PC-9 (cell line): ENCODE results near the gene ZMAT5. TPM values are rescaled to one million over a fixed set of nuclear protein-coding genes. Genes with fewer than 3 reads are reported as not detected.

ENCODE experiments used
- BruUV-seq: library from RNA; stranded (reverse); fragments of 400-500 nt; replicated peaks from 2 replicates; lab custom pipeline; 2021; lab: Mats Ljungman, UMichigan
- CTCF ChIA-PET: fragments of 300-600 bp; sonication (Branson Sonifier 250); formaldehyde crosslinking; loops from one replicate; lab custom pipeline; 2022; ENCODE audit warnings: antibody characterized with exemption; lab: Charles Lee
- POLR2A ChIA-PET: fragments of 300-600 bp; sonication (Branson Sonifier 250); formaldehyde crosslinking; loops from one replicate; lab custom pipeline; 2022; ENCODE audit warnings: antibody characterized with exemption; ENCODE audit not compliant: unreplicated experiment; lab: Charles Lee
- DNase-seq, 2 experiments: peaks; one replicate each; pipeline versions ENCODE4 v3.0.0 to v3.0.0-alpha.2; 2015 to 2022; ENCODE audit warnings: mixed read lengths in 1 of 2
- H2AFZ ChIP-seq: fragments of 200-600 bp; sonication (generic); 2 replicates; pipeline ENCODE4 v1.8.1; 2017; ENCODE audit warnings: antibody characterized with exemption
- H3F3A ChIP-seq: fragments of 200-600 bp; sonication (generic); 2 replicates; pipeline ENCODE4 v1.8.1; 2017; ENCODE audit warnings: antibody characterized with exemption, mild to moderate bottlenecking, low read depth; ENCODE audit not compliant: insufficient read depth
- H3K27ac ChIP-seq: fragments of 200-600 bp; sonication (generic); 2 replicates; pipeline ENCODE4 v1.6.1; 2016; ENCODE audit warnings: mixed run types
- H3K27me3 ChIP-seq: fragments of 200-600 bp; sonication (generic); 2 replicates; pipeline ENCODE4 v1.6.1; 2016; ENCODE audit warnings: low read depth, mixed run types; ENCODE audit not compliant: insufficient read depth
- H3K36me3 ChIP-seq: fragments of 200-600 bp; sonication (generic); 2 replicates; pipeline ENCODE4 v1.6.1; 2016; ENCODE audit warnings: low read depth, mixed run types
- H3K4me1 ChIP-seq: fragments of 200-600 bp; sonication (generic); replicated peaks from 2 replicates; pipeline ENCODE4 v1.6.1; 2016; ENCODE audit warnings: mixed run types; ENCODE audit not compliant: insufficient read depth
- H3K4me2 ChIP-seq: fragments of 200-600 bp; sonication (generic); 2 replicates; pipeline ENCODE4 v1.6.1; 2017; ENCODE audit warnings: mixed run types
- H3K4me3 ChIP-seq: fragments of 200-600 bp; sonication (generic); 2 replicates; pipeline ENCODE4 v1.6.1; 2016; ENCODE audit warnings: mixed run types
- H3K79me2 ChIP-seq: fragments of 200-600 bp; sonication (generic); 2 replicates; pipeline ENCODE4 v1.6.1; 2017; ENCODE audit warnings: low read depth, mixed run types
- H3K9me2 ChIP-seq: fragments of 200-600 bp; sonication (generic); 2 replicates; pipeline ENCODE4 v1.8.1; 2017; ENCODE audit warnings: mild to moderate bottlenecking; ENCODE audit not compliant: insufficient read depth
- H3K9me3 ChIP-seq: fragments of 200-600 bp; sonication (generic); 2 replicates; pipeline ENCODE4 v1.8.1; 2016; ENCODE audit warnings: low read depth; ENCODE audit not compliant: insufficient read depth
- H4K20me1 ChIP-seq: fragments of 200-600 bp; sonication (generic); 2 replicates; pipeline ENCODE4 v1.8.1; 2017; ENCODE audit not compliant: insufficient read depth
- EZH2 ChIP-seq: fragments of 200-600 bp; sonication (generic); IDR thresholded peaks from 2 replicates; pipeline ENCODE4 v1.8.0; 2017; ENCODE audit warnings: antibody characterized with exemption, low read depth
- intact Hi-C: fragments of 100-400 bp; cut with micrococcal nuclease; formaldehyde crosslinking; loops from one replicate; pipeline ENCODE4 v1.10.0; 2022; ENCODE audit not compliant: unreplicated experiment
- total RNA-seq: library from RNA; stranded (reverse); gene quantifications from 2 replicates; pipeline ENCODE4 v1.2.3, GENCODE V29; 2021
- TF ChIP-seq, protein P1 (sequence below): fragments of 200-600 bp; sonication (generic); conservative IDR thresholded peaks from 2 replicates; pipeline ENCODE4 v1.6.1; 2017; ENCODE audit warnings: mixed run types, antibody characterized with exemption, mild to moderate bottlenecking, moderate library complexity

Gene ZMAT5
- total RNA-seq, 1 experiment from 2014 or later, result 14.2 TPM

DNA sequence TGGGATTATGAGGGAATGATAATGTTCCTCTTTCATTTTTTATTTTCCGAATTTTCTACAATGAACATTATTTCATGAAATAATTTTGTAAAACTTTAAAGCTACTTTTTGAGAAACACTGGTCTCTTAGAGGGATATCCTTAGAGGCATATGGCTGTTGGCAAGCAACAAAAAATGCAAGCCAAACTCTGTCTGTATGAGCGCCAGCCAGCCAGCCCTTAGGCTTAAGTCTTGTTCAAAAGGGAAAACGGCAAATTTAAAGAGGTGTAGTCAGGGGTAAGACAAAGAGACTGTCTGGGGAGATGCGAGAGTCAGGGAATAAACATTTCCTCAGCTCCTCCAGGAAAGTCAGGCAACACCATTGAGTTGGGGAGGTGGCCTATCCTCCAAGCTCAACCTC is 48.8 kb upstream of the ZMAT5 start:
- BruUV-seq, result no TSS peak
- H3K4me1 ChIP-seq, result peaks cover 71% of the 10 kb centered on the region
- ChIA-PET POLR2A (no interaction called here), CTCF (no interaction called here)
- intact Hi-C loops, result no loop called here
- H4K20me1 ChIP-seq, result no peaks in the 10 kb centered on the region
- peaks cover 5% of the 10 kb centered on the region for H3K36me3 ChIP-seq
- no peak for DNase-seq
- no peak overlapping the region for H3K4me2 ChIP-seq
- H3K27ac ChIP-seq, result no peak overlapping the region
- H3K9me2 ChIP-seq, result no peaks in the 10 kb centered on the region
- TF ChIP-seq, protein P1, sequence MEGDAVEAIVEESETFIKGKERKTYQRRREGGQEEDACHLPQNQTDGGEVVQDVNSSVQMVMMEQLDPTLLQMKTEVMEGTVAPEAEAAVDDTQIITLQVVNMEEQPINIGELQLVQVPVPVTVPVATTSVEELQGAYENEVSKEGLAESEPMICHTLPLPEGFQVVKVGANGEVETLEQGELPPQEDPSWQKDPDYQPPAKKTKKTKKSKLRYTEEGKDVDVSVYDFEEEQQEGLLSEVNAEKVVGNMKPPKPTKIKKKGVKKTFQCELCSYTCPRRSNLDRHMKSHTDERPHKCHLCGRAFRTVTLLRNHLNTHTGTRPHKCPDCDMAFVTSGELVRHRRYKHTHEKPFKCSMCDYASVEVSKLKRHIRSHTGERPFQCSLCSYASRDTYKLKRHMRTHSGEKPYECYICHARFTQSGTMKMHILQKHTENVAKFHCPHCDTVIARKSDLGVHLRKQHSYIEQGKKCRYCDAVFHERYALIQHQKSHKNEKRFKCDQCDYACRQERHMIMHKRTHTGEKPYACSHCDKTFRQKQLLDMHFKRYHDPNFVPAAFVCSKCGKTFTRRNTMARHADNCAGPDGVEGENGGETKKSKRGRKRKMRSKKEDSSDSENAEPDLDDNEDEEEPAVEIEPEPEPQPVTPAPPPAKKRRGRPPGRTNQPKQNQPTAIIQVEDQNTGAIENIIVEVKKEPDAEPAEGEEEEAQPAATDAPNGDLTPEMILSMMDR, result no peak
- no peak for TF ChIP-seq EZH2
- no peak overlapping the region for H2AFZ ChIP-seq
- no peaks in the 10 kb centered on the region for H3K9me3 ChIP-seq
- H3K79me2 ChIP-seq, result peaks cover 5% of the 10 kb centered on the region; the same call in 1 of the 2 replicates
- no peak overlapping the region for H3K4me3 ChIP-seq
- H3K27me3 ChIP-seq, result no peaks in the 10 kb centered on the region
- peaks cover 61% of the 10 kb centered on the region for H3F3A ChIP-seq

DNA sequence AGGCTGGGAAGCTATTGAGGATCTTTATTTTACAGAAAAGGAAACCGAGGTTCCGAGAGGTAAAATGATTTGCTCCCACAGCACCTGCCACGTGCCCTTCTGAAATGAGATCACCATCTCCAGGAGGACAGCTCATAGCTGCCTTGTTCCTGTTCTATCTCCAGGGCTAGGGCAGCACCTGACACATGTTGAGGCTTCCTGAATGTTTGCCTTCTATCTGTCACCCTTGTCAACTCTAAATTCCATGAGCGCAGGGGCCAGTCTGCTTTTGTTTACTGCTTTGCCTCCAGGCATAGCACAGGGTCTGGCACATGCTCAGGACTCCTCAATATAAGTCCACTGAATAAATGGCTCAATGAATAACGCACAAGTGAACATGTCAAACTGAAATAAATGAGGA is 47.2 kb upstream of the ZMAT5 start:
- peak overlapping the region; percentile 71 for H3K27ac ChIP-seq
- H3F3A ChIP-seq, result peaks cover 61% of the 10 kb centered on the region
- DNase-seq, result peak in 1 of 2 experiments; percentile 64
- H2AFZ ChIP-seq, result no peak overlapping the region
- peaks cover 11% of the 10 kb centered on the region; the same call in 1 of the 2 replicates for H3K79me2 ChIP-seq
- no peak overlapping the region for H3K4me3 ChIP-seq
- H3K4me1 ChIP-seq, result peaks cover 84% of the 10 kb centered on the region
- no peaks in the 10 kb centered on the region for H3K9me2 ChIP-seq
- ChIA-PET CTCF (interaction anchor here (0.6 to 1.2 kb wide), 2 partner anchors 103 to 191 kb away, joined by 4 to 7 read pairs; no protein-coding TSS in a partner anchor), POLR2A (no interaction called here)
- H3K36me3 ChIP-seq, result peaks cover 14% of the 10 kb centered on the region
- peak overlapping the region; percentile 67 for H3K4me2 ChIP-seq
- intact Hi-C loops, result no loop called here
- H3K27me3 ChIP-seq, result no peaks in the 10 kb centered on the region
- no peak for TF ChIP-seq EZH2
- TF ChIP-seq, protein P1, result peak; percentile 46; the same call in 1 of the 2 replicates
- H3K9me3 ChIP-seq, result no peaks in the 10 kb centered on the region
- no TSS peak for BruUV-seq
- H4K20me1 ChIP-seq, result no peaks in the 10 kb centered on the region

DNA sequence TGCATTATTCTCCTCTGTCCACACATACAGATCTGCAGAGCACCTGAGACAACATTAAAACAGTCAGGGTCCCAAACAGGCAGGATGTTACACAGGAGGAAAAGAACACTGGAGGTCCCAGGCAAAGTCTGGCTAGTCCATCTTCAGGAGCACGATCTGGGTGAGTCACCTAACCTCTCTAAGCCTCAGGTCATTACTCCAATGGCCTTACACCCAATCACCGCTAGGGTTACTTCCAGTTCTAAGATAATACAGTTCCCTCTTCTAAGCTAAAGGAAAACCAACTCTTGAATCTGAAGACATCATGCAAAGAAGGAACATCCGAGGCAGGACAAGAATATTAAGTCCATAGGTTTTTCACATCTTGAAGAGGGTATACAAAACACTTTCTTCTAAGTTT is 46.8 kb upstream of the ZMAT5 start:
- peaks cover 11% of the 10 kb centered on the region; the same call in 1 of the 2 replicates for H3K79me2 ChIP-seq
- no peak overlapping the region for H3K4me3 ChIP-seq
- H4K20me1 ChIP-seq, result no peaks in the 10 kb centered on the region
- no peaks in the 10 kb centered on the region for H3K27me3 ChIP-seq
- CTCF ChIA-PET, result interaction anchor here (0.6 to 1.2 kb wide), 2 partner anchors 102 to 192 kb away, joined by 4 to 7 read pairs; no protein-coding TSS in a partner anchor
- H3K27ac ChIP-seq, result peak overlapping the region; percentile 71
- no peaks in the 10 kb centered on the region for H3K9me2 ChIP-seq
- peaks cover 84% of the 10 kb centered on the region for H3K4me1 ChIP-seq
- TF ChIP-seq EZH2, result no peak
- TF ChIP-seq, protein P1, result peak; percentile 73
- intact Hi-C loops, result no loop called here
- no peak overlapping the region for H2AFZ ChIP-seq
- H3F3A ChIP-seq, result peaks cover 61% of the 10 kb centered on the region
- peak overlapping the region; percentile 67 for H3K4me2 ChIP-seq
- POLR2A ChIA-PET, result no interaction called here
- DNase-seq, result peak in 1 of 2 experiments; percentile 82
- BruUV-seq, result no TSS peak
- H3K9me3 ChIP-seq, result no peaks in the 10 kb centered on the region
- peaks cover 14% of the 10 kb centered on the region for H3K36me3 ChIP-seq
